ENCODE results near the gene ZP2. TPM values are rescaled to one million over a fixed set of nuclear protein-coding genes. Genes with fewer than 3 reads are reported as not detected.

The ZP2 gene
- total RNA-seq, 1 donor from 2014 or later, result not detected

GRCh38 chr16:21233521-21234150, 22.3 kb upstream of the ZP2 start, which contains the start of gene ANKS4B:
ANKS4B (plus strand) TSS chr16:21233699; CDS start chr16:21233738, 39 bp downstream.
- peaks cover 25% of the 10 kb centered on the region for H3K27me3 Mint-ChIP-seq (ENCODE audit: low read depth)
- no peak within 1 kb of the TSS for H3K27ac Mint-ChIP-seq (ENCODE audit: unreplicated experiment)
- no peak for TF ChIP-seq CTCF (IDR thresholded peaks at IDR 0.05)
- no peak within 1 kb of the TSS for H3K4me3 Mint-ChIP-seq (ENCODE audit: unreplicated experiment)
- H3K9me3 Mint-ChIP-seq (ENCODE audit: low read depth), result no peaks in the 10 kb centered on the region
- H3K4me1 Mint-ChIP-seq (ENCODE audit: low read depth), result no peaks in the 10 kb centered on the region
- no peaks in the 10 kb centered on the region for H3K36me3 Mint-ChIP-seq (ENCODE audit: low read depth)
- no peak for DNase-seq (ENCODE audit: low spot score)

GRCh38 chr16:21233045-21233520, 21.7 kb upstream of the ZP2 start:
- no peak for TF ChIP-seq CTCF (IDR thresholded peaks at IDR 0.05)
- H3K9me3 Mint-ChIP-seq (ENCODE audit: low read depth), result no peaks in the 10 kb centered on the region

GRCh38 chr16:21228361-21228872, 17.0 kb upstream of the ZP2 start:
- Mint-ChIP-seq H3K27ac (ENCODE audit: unreplicated experiment) (no peak overlapping the region), H3K9me3 (ENCODE audit: low read depth) (no peaks in the 10 kb centered on the region), H3K27me3 (ENCODE audit: low read depth) (peaks cover 34% of the 10 kb centered on the region), H3K4me1 (ENCODE audit: low read depth) (no peaks in the 10 kb centered on the region), H3K4me3 (ENCODE audit: unreplicated experiment) (no peak overlapping the region), H3K36me3 (ENCODE audit: low read depth) (no peaks in the 10 kb centered on the region)
- no peak for TF ChIP-seq CTCF (IDR thresholded peaks at IDR 0.05)
- no peak for DNase-seq (ENCODE audit: low spot score)

More at GRCh38 chr16:21233045-21233520, 21.7 kb upstream of the ZP2 start:
- no peak overlapping the region for H3K27ac Mint-ChIP-seq (ENCODE audit: unreplicated experiment)
- no peak overlapping the region for H3K4me3 Mint-ChIP-seq (ENCODE audit: unreplicated experiment)
- H3K36me3 Mint-ChIP-seq (ENCODE audit: low read depth), result no peaks in the 10 kb centered on the region
- peaks cover 30% of the 10 kb centered on the region for H3K27me3 Mint-ChIP-seq (ENCODE audit: low read depth)
- no peaks in the 10 kb centered on the region for H3K4me1 Mint-ChIP-seq (ENCODE audit: low read depth)
- DNase-seq (ENCODE audit: low spot score), result no peak

- Mint-ChIP-seq H3K27me3 (ENCODE audit: low read depth) (peaks cover 35% of the 10 kb centered on the region), H3K27ac (ENCODE audit: unreplicated experiment) (no peak overlapping the region), H3K4me1 (ENCODE audit: low read depth) (no peaks in the 10 kb centered on the region), H3K9me3 (ENCODE audit: low read depth) (no peaks in the 10 kb centered on the region), H3K4me3 (ENCODE audit: unreplicated experiment) (no peak overlapping the region), H3K36me3 (ENCODE audit: low read depth) (no peaks in the 10 kb centered on the region)
- no peak for TF ChIP-seq CTCF (IDR thresholded peaks at IDR 0.05)
- DNase-seq (ENCODE audit: low spot score), result no peak
Observed at GRCh38 chr16:21227866-21228265, 16.5 kb upstream of the ZP2 start.

GRCh38 chr16:21226749-21227148, 15.4 kb upstream of the ZP2 start:
- H3K9me3 Mint-ChIP-seq (ENCODE audit: low read depth), result no peaks in the 10 kb centered on the region
- no peak for DNase-seq (ENCODE audit: low spot score)
- H3K4me3 Mint-ChIP-seq (ENCODE audit: unreplicated experiment), result no peak overlapping the region
- H3K27ac Mint-ChIP-seq (ENCODE audit: unreplicated experiment), result no peak overlapping the region
- H3K36me3 Mint-ChIP-seq (ENCODE audit: low read depth), result no peaks in the 10 kb centered on the region
- peaks cover 40% of the 10 kb centered on the region for H3K27me3 Mint-ChIP-seq (ENCODE audit: low read depth)
- no peak for TF ChIP-seq CTCF (IDR thresholded peaks at IDR 0.05)
- H3K4me1 Mint-ChIP-seq (ENCODE audit: low read depth), result no peaks in the 10 kb centered on the region

All from chondrocyte (in vitro differentiated cells).